Stimulated activated naive CD4-positive, alpha-beta T cell treated with Interleukin-2 at 50 U/mL for 16 hours (primary cell): Measurements from ENCODE around the gene ATMIN.

Experiments
- DNase-seq: peaks from one replicate; lab custom pipeline; 2025; lab: John Stamatoyannopoulos, UW

The ATMIN gene

GRCh38 chr16:81006211-81006812, 29.3 kb upstream of the ATMIN start:
- DNase-seq, result peak; percentile 75

GRCh38 chr16:81006813-81007695, 28.6 kb upstream of the ATMIN start, which contains the start of the genes CENPN and CMC2:
Gene CENPN (plus strand): TSS chr16:81007214. CDS start chr16:81011940, 4,726 bp downstream.
Gene CMC2 (minus strand): TSS chr16:81006885. CDS start chr16:80997394, 9,491 bp downstream.
- DNase-seq, result peak; percentile 97

- no peak for DNase-seq
Observed at GRCh38 chr16:81008505-81008789, 27.2 kb upstream of the ATMIN start.

DNA sequence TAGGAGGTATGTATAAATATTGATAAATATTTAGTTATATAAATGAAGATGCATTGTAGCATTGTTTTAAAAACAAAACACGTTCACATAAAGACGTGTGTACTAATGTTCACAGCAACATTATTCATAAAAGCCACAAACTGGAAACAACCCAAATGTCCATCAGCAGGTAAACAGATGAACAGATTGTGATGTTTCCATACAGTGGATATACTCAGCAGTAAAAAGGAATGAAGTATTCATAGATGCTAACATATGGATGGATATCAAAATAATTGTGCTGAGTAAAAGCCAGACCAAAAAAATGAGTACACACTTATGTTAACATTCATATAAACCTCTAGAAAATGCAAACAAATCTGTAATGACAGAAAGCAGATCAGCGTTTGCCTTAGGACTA, 22.7 kb upstream of the ATMIN start:
- DNase-seq, result no peak

DNA sequence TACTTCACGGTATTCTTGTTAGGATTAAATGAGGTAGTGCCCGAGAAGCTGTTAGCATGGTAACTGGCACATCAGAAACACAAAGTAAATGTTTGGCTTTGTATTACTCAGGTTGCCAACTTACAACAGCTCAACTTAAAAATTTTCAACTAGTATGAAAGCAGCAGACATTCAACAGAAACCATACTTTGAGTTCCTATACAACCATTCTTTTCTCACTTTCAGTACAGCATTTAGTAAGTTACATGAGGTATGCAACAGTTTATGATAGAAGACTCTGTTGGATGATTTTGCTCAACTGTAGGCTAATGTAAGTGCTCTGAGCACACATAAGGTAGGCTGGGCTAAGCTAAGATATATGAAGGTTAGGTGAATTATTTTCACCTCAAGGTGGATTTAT, 21.0 kb upstream of the ATMIN start:
- DNase-seq, result no peak

- no peak for DNase-seq
Observed at GRCh38 chr16:81018496-81018895, 17.1 kb upstream of the ATMIN start.

GRCh38 chr16:81026429-81026828, 9.2 kb upstream of the ATMIN start:
- DNase-seq, result no peak

GRCh38 chr16:81029930-81030604, 5.6 kb upstream of the ATMIN start:
- no peak for DNase-seq

DNA sequence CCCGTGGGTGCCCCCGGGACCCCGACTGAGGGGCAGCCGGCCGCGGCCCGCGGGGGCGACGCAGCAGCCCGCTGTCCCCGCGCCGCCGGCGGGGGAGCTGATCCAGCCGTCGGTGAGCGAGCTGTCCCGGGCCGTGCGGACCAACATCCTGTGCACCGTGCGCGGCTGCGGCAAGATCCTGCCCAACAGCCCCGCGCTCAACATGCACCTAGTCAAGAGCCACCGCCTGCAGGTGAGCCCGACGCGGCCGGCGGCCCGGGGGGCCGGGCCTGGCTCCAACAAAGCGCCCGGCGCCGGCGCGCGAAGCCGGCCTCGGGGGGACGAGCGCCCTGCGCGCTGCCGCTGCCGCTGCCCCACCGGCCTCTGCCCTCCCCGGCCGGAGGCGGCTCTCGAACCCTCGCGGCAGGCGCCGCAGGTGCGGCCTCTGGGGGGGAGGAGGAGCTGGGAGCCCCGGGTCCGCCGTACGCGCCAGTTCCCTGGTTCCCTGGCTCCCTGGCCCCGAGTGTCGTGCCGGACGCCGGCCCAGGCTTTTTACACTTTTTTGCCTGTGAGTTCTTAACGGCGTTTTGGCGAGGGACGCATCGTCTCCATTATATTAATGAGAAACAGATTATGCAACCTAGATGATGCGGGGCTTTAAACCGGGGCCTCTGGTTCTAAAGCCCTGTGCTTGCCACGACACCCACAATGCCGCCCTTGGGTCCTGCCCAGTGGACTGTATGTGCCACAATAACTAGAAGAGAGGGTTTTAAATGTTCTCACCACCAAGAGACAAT, 521 bp downstream of the ATMIN start:
- DNase-seq, result peak; percentile 48

DNA sequence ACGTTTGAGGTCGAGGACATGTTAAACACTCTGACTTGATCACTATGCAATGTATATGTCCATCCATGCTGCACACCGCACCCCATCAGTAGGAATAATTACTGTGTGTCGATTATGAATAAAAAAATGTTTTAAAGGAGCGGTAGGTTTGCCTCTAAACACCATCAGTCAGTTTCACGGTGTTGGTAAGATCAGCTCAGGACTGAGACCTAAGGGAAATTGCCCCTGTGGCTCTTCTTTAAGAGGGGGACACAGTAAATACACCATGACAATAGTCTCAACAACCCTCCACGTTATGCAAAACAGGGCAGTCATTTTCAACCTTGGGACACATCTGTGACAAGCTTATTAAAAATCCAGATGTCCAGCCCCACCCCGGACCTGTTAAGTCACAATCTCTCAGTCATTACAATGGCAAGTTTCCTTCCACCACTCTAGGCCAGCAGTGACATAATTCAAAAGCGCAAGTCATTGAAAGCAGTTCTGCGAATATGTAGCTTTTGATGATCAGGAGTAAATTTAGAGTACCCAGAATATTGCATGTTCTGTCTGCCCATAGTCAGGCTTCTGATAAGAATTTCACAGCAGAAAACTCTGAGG, 1.2 kb downstream of the ATMIN start:
- DNase-seq, result no peak

DNA sequence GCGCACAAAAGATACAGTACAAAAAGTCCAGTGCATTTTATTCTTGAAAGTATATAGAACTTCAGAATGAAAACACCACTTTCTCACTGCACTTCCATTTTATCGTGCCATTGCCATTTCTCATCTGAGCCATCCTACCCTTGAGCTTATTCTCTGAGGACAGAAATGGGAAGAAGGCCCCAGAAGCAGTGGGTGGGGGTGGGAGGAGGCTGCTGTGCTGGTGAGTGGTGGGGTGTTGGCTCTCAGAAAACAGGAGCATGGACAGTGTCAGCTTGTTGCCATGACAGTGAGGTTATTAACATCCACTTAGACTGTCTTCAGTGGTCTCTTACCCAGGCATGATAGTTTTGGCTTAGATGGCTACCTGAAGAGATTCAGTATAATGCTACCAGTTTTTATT, 4.5 kb downstream of the ATMIN start:
- no peak for DNase-seq

GRCh38 chr16:81040842-81041241, 5.2 kb downstream of the ATMIN start:
- no peak for DNase-seq

- DNase-seq, result no peak
Observed at GRCh38 chr16:81041696-81042095, 6.1 kb downstream of the ATMIN start.

DNA sequence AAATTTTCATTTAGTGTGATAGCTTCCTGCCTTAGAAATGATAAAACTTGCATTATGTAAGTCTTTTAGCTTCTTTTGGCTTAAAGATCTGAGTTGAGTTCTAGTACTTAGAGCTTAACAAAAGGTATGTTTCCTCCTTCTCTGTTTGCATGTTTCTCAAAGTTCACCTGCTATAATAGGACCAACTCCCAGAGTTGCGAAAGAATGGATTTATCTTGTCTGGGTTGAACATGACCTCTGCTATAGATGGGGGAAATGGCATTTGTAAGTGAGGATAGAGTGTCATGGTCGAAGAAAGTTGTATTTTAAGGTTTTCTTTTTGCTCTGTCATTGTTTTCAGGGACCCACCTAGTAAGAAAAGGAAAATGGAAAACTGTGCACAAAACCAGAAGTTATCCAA, 7.2 kb downstream of the ATMIN start:
- no peak for DNase-seq

DNA sequence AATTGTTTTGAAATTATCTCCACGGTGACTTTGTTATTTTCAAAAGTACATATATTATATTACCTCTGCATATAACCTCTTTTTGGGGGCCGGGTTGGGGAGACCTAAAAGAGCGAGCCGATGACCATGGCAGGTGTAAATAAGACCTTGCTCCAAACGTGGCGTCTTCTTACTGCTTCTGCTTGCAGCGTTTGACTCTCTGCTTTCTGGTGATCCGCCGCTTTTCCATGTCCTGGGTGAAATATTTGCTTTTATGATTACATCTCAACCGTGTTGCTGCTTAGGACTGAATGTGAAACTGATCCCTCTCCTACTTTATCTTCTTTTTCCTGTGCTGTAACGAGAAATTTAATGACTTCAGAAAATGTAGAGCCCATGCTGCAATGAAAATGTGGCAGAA, 18.1 kb downstream of the ATMIN start:
- no peak for DNase-seq

- DNase-seq, result no peak
Observed at GRCh38 chr16:81060576-81061306, 25.1 kb downstream of the ATMIN start.

GRCh38 chr16:81061307-81061640, 25.6 kb downstream of the ATMIN start:
- no peak for DNase-seq

- DNase-seq, result no peak
Observed at GRCh38 chr16:81061871-81062608, 26.4 kb downstream of the ATMIN start.

- DNase-seq, result no peak
Observed at GRCh38 chr16:81066681-81067080, 31.0 kb downstream of the ATMIN start.

GRCh38 chr16:81067166-81067565, 31.5 kb downstream of the ATMIN start:
- no peak for DNase-seq

- DNase-seq, result no peak
Observed at GRCh38 chr16:81069063-81069462, 33.4 kb downstream of the ATMIN start.
